GM18867 (cell line): Measurements from ENCODE around the gene BMP10.
A peak's percentile ranks its signal among the peaks of the same experiment; 100 is the strongest.

ENCODE experiments used
- ATAC-seq: cut with Tn5 transposase; IDR thresholded peaks from one replicate; pipeline ENCODE4 v1.9.1; 2021; ENCODE audit warnings: mild to moderate bottlenecking, moderate library complexity; ENCODE audit not compliant: unreplicated experiment

Gene BMP10

DNA sequence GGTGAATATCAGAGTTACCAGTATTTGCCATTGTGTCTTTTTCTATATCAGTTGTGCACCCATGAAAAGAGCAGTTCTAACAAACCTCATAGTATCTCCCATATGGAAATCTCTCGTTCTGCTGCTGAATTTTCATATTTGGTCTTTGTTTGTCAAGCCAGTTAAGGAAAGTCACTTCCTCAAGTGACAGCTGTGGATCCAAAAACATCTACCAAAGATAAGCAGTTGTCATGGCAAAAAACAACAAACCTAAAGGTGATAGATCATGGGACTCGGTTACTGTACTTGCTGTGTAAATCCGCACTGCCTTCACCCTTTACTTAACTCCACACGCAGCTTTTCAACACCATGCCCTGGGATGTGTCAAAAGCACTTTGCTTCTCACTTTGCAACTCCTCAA lies 17.3 kb downstream of the BMP10 start:
- no peak for ATAC-seq

DNA sequence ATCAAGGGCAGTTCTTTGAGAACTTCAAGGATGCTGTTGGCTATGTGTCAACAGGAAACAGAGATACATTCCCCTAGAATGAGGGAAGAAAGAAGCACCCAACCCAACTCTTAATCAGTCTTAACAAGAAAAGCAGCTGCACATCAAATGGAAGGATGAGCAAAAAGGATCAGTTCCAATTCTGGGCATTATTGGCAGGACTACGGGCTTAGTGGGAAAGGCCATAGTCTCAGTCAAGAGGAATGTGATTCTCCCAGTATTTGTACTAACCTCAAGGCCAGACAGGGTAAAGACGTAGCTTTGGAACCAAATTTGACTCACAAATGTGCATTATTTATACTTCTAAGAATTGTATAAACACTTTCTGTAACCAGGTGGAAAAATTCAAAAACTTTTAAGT lies 18.2 kb downstream of the BMP10 start:
- ATAC-seq = no peak

DNA sequence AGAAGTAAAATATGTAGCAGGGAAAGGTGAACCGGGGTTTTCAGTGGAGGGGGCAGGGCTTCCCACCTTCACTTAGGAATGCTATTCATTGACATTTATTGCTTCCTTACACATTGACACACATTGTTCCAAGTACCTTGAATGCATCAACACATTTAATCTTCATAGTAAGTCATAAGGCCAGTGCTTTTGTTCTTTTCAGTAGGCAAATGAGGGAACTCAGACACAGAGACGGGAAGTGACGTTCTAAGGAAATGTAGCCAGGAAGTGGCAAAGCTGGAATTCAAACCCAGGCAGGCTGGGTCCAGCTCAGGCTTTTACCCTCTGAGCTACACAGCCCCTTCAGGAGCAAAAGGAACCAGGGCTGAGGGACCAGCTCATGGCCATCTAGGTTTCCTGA lies 20.7 kb downstream of the BMP10 start:
- no peak for ATAC-seq

DNA sequence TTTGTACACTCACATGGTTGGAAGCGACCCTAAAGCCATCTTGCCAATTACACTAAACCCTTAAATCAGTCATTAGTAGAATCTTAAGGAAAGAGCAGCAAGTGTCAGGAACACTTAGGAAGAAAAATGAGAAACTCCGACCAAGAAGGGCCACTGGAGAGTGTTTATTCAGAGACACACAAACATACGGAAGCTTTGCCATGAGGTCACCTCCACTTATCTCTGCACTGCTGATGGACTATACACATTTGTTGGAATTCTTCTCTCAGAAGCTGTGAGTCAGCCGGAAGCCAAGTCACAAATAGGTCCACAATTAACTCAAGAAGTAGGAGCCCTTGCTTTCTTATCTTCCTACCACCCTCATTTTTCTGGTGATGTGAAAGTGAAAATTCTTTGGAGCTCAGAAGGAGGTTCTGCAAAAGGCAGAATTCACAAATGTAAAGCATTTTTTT lies 21.6 kb downstream of the BMP10 start:
- no peak for ATAC-seq

DNA sequence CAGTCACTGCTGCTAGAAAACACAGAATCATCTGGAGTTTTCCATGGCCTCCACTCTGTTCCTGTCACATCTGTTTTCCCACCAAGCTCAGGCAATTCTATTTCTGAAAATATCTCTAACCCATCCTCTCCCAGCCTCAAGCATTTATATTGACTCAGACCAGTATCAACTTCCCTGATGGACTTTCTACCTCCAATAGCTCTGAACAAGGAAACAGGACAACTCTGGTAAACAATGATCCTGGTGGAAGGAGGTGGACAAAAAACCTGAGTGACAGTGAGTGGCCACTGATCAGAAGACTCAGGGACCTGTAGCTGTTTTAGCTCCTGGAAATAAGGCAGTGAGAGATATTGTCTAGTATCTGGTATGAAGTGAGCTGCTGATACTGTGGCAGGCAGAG lies 23.4 kb downstream of the BMP10 start:
- ATAC-seq = no peak

DNA sequence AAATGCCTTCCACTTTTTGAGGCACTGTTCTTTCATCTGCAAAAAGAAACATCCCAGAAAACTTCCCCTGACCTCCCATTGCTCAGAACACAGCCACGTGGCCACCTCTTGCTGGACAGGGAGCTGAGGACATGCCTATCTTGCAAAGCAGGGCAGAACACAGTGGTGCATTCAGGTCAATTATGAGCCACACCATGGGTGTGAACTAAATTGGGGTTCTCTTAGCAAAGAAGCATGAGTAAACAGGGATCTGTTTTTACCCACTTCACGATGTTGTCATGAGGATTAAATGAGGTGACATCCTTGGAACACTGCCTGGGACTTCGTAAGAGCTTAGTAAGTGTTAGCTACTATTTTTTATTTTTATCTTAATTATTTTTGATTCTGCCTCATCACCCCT lies 25.1 kb downstream of the BMP10 start:
- ATAC-seq = no peak

DNA sequence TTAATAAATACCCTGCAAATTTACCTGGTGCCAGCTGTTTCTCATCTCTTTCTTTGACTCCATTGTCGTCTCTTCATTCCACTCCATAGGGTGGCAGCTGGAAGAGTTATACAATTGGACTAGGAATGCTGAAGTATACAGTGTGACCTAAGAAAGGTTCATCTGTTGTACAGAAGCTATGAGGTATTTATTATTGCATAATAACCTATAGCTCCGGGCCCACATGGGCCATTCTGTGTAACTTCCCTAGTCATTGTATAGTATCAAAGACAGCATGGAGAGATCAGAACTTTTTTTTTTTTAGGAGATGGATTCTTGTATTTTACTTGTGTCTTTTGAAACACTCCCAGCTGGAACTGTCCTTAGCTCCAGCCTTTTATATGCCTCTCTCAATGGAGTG lies 26.2 kb downstream of the BMP10 start:
- no peak for ATAC-seq

DNA sequence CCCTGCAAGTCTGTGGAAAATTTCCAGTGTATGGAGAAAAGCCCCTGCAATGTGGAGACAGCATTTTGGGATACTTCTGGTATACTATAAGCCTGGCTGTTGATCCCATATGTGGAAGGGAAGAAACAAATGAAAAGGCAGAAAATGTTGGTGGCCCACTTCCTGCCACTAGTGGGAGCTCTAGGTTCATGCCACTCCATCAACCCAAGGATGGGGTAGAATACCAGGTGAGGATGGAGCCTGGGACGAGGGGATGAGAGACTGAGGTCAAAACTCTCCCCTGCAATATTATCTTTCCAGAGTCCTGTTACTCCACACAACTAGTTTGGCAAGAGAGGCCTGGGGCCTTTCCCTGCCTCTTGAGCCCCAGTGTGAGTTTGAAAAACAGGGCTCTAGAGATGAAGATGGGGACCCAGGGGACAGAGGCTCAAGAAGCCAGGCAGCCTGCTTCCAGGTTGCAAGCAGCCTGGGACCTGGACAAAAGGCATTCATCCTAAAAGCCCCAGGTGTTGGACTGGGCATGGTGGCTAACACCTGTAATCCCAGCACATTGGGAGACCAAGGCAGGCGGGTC lies 31.9 kb downstream of the BMP10 start:
- no peak for ATAC-seq

DNA sequence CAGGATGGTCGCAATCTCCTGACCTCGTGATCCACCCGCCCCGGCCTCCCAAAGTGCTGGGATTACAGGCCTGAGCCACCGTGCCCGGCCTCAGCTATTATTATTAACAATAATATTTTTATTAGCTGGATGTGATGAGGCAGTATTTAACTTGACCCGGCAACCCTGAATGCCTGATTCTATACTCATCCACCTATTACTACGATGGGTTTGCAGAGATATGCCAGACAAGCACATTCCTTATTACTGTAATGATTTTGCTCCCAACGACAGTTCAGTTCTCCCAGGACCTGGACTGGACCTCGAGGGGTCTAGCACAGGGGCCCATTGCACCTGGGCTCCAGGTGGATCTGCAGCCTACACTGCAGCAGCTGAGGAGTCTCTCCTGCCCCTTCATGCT lies 32.6 kb downstream of the BMP10 start:
- ATAC-seq = no peak

DNA sequence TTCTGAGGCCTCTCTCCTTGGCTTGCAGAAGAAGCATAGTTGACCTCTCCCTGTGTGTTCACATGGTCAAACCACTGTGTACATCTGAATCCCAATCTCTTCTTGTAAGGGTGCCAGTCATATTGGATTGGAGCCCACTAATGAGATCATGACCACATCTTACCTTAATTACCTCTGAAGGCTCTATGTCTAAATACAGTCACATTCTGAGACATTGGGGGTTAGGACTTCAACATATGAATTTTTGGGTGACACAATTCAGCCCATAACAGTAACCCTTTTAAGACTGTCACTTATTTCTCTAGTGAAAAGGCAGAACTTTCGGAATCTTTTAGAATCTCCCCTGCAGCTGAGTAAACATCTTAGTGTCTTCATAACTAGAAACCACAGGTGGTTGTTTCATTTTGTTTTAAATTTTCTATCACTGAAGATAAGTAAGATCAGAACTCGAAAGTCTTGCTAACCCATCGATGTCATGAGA lies 33.3 kb downstream of the BMP10 start:
- peak; percentile 79 for ATAC-seq

DNA sequence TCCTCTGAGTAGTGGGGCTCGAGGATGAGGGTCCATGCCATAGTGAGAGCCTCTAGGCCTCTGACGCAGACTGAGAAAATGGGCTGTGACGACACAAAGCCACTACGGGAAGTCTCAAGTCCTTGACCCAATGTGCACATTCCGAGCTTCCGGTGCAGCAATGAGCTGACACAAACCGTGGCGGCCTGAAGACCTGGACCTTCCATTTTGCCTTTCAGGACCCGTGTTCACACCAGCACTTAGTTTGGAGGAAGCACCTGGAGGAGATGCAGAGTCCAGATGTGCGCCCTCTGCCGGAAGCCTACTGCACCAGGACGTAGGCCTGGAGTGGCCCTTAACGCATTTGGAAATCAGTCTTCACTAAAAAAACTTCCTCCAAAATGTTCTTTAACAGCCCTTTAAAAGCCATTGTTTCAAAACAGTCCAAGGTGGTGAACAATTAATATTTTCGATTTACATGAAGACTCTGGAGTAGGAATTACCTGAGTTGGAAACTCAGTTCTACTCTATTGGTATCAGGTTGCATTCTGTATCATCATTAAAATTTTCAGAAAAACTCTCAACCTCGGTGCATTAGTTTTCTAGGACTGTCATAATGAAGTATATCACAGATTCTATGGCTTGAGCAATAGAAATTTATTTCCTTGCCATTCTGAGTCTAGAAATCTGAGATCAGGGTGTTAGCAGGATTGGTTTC lies 33.9 kb downstream of the BMP10 start:
- no peak for ATAC-seq

DNA sequence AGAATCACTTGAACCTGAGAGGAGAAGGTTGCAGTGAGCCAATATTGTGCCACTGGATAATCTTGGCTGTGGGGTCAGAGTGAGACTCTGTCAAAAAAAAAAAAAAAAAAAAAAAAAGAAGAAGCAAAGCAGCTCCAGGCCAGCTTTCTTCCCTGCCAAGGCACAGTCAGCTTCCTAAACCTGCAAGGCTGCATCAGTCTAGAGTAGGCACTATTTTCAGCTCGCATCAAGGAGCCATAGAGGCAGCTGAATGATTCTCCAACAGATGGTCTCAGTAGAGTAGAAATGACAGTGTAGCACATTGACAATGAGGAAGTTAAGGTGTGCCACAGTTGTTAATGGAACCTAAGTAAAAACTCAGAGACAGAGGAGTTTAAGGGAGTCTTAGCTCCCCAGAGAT lies 35.6 kb downstream of the BMP10 start:
- no peak for ATAC-seq

DNA sequence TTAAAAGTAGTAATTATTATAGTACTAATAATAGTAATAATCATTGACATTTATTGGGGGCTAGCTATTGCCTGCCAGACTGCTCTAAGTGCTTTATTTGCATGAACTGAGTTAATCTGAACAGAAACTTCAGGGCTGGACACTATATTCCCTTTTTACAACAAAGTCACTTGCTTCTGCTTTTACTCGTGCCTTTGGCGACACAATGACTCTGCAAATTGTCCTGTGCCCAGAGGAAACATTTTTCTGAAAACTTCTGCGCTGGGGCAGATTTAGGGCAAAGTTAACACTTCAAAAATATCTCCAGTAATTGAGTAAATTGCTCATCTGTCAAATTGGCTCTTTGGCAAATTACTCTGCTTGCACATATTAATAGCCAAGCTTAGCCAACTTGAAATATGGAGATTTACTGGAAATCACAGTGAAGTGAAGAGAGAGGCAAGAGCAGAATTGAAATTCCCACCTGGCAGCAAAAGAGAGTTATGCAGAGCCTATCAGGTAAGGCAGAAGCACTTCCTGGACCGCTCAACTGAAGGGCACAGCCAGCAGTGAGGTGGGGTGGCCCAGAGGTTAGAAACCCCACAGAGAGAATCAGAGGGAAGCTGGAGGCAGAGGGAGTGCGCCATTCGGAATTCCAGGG lies 36.3 kb downstream of the BMP10 start:
- ATAC-seq = no peak

DNA sequence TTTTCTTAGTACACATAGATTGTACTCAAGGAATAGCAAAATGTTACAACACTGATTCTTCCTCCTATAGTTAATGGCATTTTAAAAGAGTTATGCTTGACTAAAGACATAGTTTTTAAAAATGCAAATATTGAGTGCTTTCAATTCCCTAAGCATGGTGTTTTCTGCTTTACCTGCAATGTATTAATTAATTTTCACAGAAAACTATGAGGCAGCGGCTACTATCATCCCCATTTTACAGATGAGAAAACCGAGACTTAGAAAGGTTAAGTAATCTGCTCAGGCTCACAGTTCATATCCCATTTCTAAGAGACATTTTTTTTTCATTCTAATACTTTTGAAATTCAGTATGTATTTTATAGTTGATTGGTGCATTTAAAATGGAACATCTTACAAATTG lies 38.0 kb downstream of the BMP10 start:
- ATAC-seq = no peak

DNA sequence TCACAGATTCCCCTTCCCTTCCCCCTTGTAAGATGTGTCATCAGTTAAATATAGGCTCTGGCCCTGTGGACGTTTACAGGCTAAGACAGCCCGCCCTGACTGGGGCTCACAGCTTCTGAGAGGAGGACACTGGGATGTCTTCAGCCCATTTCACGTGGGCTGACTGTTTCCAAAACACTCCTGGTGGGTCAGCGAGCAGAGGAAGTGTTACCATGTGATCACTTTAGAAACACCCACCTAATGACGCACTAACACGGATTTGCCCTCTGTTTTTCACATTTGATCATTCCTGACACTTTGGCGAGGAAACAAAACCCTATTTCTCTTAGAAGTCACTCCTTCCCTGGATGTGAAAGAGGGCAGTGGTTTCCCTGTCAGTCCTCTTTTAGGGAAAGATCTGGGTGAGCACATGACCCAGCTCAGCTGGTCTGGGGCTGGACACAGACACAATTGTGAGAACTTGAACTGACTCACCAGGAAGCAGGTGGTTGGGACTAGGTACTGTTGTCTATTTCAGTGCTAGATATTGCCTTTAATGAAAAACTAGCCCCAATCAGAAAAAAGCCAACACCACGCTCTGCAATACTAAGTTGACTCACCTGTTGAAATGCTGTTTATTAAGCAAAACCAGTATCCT lies 38.8 kb downstream of the BMP10 start:
- peak; percentile 65 for ATAC-seq

DNA sequence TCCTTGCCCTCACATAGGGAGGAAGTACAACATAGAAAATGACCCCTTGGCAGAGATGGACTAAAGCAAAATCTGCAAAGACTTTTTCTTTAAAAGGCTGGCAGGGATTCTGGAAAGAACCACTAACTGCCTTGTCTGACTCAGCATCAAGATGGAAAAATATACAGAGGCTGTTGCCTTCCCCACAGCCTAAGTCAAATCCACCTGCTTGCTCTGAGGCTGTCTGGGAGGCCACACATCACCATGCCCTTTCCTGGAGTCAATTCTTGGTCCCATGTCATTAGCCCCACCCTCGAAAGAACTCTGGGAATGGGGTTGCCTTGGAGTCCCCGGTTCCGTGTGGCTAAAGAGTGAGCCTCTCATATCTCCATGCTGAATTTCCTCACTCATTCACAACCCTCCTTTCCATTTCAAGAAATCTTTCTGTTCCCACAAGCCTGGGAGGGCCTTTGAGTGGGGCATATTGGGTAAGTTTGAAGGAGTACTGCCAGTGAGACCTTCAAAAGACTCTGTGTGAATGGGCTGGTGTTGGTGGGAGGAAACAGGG lies 39.4 kb downstream of the BMP10 start:
- no peak for ATAC-seq

DNA sequence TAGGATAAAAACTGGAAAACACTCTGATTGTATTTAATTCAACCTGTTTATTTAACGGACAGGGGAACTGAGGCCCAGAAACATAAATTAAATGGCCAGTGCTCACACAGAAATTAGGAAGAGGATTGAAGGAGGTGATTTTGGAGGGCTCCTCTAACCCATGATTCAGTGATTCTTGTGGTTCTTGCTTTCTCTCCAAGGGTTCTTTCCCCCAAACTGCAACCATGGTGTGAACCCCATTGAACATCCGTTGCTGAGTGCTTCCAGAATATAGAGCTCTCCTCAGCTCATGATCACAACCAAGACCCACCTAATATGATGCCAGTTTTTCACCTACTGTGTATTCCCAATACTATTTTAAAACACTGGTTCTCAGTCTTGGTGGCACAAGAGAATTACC lies 41.4 kb downstream of the BMP10 start:
- ATAC-seq = no peak

DNA sequence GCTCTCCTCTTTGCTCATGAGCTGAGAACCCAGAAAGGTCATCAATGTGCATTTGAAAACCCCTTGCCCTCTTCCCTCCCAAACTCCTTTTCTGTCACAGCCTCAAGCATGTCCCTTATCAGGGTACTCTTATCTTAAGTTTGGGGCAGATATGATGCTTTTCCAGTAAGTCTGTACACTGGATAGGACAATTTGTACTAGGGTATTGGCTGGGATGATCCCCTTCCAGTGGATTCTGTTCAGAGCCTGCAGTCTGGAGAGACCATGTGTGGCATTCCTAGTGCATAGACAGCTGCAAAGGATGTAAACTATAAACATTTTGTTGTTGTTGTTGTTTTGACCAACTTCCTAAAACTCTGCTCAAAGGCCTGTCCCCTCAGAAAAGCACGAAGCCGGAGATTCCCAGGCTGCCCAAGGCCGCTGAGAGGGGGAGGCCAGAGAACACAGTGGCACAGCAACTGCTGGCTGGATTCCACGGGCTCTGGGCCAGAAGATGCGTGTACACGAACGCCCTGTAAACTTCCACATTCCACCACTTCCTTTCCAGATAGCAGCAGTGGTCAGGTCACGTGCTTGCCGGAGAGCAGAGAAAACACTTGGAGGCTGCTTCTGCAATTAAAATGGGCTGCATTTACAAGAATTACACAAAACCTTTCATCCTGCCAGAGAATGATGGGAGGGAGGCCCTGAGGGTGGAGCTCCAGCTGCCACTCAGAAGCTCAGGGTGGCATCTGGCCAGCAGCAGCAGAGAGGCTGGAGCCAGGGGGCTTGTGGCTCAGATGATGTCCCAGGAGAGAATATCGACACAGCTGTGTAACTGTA lies 42.1 kb downstream of the BMP10 start:
- no peak for ATAC-seq

DNA sequence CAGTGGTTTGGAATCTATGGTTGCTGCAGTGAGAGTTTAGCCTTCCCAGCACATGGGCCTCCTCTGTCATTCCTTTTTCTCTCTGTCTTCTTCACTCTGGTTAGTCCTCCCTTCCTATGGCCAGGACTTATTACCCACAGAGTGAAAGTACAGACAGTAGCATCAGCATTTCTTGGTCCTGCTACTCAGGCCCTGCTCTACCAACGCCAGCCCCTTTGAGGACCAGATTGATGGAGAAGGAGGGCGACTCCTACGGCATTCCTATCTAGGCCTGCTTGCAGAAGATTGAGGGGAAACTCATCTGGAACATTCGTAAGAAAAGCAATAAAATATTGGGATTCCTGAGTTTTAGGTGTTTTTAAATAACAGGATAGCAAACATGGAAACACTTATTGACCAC lies 43.5 kb downstream of the BMP10 start:
- ATAC-seq = no peak

DNA sequence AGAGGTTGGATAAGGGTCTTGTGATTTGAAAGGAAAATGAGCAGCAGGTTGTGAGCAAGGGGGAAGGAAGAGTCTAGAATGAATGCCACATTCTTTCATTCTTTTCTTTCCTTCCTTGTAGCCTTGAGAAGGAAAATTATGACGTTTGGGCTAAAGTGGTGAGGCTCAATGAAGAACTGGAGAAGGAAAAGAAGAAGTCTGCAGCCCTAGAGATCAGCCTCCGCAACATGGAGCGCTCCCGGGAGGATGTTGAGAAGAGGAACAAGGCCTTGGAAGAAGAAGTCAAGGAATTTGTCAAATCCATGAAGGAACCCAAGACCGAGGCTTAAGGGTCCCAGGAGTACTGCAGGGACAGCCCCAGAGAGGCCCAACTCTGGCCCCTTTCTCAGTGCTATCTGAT lies 45.3 kb downstream of the BMP10 start:
- no peak for ATAC-seq

DNA sequence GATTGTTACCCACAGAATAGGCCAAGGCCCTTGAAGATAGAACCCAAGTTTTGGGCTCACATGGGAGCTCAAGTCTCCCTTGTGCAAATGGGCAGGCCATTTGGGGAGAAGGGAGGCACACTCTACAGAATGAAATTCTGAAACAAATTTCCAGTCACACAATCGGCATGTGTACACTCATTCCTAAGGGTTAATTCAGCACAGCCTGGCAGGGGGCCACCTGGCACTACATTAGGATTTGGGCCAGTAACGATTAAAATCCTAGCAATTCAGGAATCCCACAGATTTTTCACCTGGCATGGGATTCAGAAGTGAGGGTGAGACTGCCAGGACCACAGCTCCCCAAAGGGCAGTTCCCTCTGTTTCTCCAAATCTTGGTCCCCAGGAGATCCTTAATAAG lies 46.4 kb downstream of the BMP10 start:
- no peak for ATAC-seq
